Prostate gland (tissue), 2 donors: ENCODE data around the gene ALK. TPM values are rescaled to one million over a fixed set of nuclear protein-coding genes. Genes with fewer than 3 reads are reported as not detected.

ENCODE experiments used
- DNase-seq: peaks from one replicate; pipeline ENCODE4 v3.0.0-alpha.2; 2019; ENCODE audit warnings: low spot score
- H3K27ac ChIP-seq, 2 donors: fragments of 200-600 bp; sonication (generic); 2 replicates each; pipeline ENCODE4 v1.5.1; 2017 to 2019
- H3K27me3 ChIP-seq: fragments of 200-600 bp; sonication (generic); replicated peaks from 2 replicates; pipeline ENCODE4 v1.5.1; 2019; ENCODE audit not compliant: insufficient read depth
- H3K36me3 ChIP-seq, 2 donors: fragments of 200-600 bp; sonication (generic); 1 replicate in 1 of 2; 2 replicates in 1 of 2; pipeline versions ENCODE4 v1.5.1 to v1.8.1; 2017 to 2019
- H3K4me1 ChIP-seq: fragments of 200-600 bp; sonication (generic); replicated peaks from 2 replicates; pipeline ENCODE4 v1.5.1; 2019
- H3K4me3 ChIP-seq, 2 donors: fragments of 200-600 bp; sonication (generic); 2 replicates each; pipeline ENCODE4 v1.5.1; 2017 to 2019
- H3K9me3 ChIP-seq: fragments of 200-600 bp; sonication (generic); 2 replicates; pipeline ENCODE4 v1.5.1; 2017
- CTCF ChIP-seq, 4 experiments: fragments of 200-600 bp in 2 of 4; fragments of 450-650 bp in 2 of 4; sonication (generic) in 2 of 4; IDR thresholded peaks; 1 replicate in 3 of 4; 2 replicates in 1 of 4; pipeline ENCODE4 v1.5.1; 2016 to 2019; ENCODE audit warnings: antibody characterized with exemption in 4 of 4, mild to moderate bottlenecking in 2 of 4, moderate library complexity in 2 of 4
- POLR2A ChIP-seq: fragments of 450-650 bp; IDR thresholded peaks from one replicate; pipeline ENCODE4 v1.6.1; 2016; ENCODE audit warnings: antibody characterized with exemption, mild to moderate bottlenecking
- POLR2AphosphoS5 ChIP-seq: sonication (generic); formaldehyde crosslinking; IDR thresholded peaks from one replicate; pipeline ENCODE4 v1.6.1; 2017; ENCODE audit warnings: antibody characterized with exemption
- WGBS: methylation state at CpG from one replicate; pipeline ENCODE4 v1.1.5; 2018; 5-methylcytosine and 5-hydroxymethylcytosine counted together
- intact Hi-C: fragments of 100-400 bp; cut with DNase I; formaldehyde crosslinking; loops from one replicate; pipeline ENCODE4 v1.14.2; 2022
- total RNA-seq, 2 donors: library from RNA; depleted of rRNA; stranded (reverse); fragments of >200 nt; gene quantifications; one replicate each; pipeline ENCODE4 v1.1.0, GENCODE V29; 2016

ALK gene
- total RNA-seq, 2 donors from 2014 or later: 0.14 to 1.2 TPM

DNA sequence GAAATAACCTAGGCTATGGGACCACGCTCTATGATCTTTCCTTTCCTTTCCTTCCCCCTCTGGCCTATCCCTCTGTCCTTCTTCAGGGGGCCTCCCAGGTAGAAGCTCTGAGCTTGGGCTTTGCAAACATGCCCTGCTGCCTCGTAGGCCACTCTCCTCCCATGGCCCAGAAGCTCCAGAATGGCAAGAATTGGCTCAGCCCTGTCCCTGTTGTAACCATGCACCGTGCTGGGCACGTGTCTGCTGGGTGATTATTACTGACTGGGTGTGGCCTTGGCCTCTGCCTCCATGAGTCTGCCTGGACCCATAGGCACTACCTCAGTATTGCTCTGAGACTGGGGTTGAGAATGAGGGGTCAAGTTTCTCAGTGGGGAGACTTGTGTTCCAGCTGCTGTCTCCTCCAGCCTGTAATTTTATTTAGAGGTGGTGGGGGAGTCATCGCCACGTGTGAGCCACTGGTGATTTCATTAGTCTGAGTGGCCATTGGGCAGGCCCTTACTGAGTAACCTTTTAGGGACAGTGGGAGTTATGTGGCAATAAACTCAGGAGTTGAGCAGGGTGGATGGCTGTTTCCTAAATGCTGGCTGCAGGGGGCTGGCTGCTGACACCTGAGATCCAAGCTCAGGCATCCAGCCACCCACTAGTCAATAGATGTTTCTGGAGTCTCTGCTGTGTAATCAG, 648.2 kb downstream of the ALK start:
- H3K9me3 ChIP-seq: no peaks in the 10 kb centered on the region
- H3K36me3 ChIP-seq: no peaks in the 10 kb centered on the region
- no peaks in the 10 kb centered on the region for H3K4me1 ChIP-seq
- no peaks in the 10 kb centered on the region for H3K27me3 ChIP-seq
- TF ChIP-seq POLR2A: no peak
- TF ChIP-seq POLR2AphosphoS5: no peak
- TF ChIP-seq CTCF (IDR thresholded peaks at IDR 0.05): no peak
- no peak overlapping the region for H3K4me3 ChIP-seq
- WGBS: 88% methylated on average over 6 of the region's 6 CpGs
- H3K27ac ChIP-seq: no peak overlapping the region
- DNase-seq: no peak
- intact Hi-C loops: no loop called here

DNA sequence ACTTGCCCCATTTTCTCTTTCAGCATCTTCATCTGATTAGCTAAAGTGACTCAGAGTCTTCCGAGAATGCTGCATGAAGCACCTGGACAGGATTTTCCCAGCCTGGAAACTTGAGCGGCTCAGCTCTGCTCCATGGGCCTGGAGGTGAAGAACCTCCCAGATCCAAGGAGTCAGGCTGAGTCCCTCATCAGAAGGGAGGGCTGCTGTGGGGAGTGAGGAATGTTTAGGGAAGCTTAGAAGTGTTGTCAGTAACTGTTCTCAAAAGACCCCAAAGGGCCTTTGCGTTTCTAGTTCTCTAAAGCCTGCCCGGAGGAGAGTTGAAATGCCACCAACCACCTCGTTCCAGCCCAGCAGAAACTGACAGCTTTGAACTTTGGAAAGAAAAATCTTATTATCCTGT, 649.1 kb downstream of the ALK start:
- no peak for TF ChIP-seq POLR2A
- no peak for TF ChIP-seq POLR2AphosphoS5
- TF ChIP-seq CTCF (IDR thresholded peaks at IDR 0.05): no peak
- intact Hi-C loops: no loop called here
- Histone ChIP-seq H3K9me3 (no peaks in the 10 kb centered on the region), H3K36me3 (no peaks in the 10 kb centered on the region), H3K27ac (no peak overlapping the region), H3K27me3 (no peaks in the 10 kb centered on the region), H3K4me1 (no peaks in the 10 kb centered on the region), H3K4me3 (no peak overlapping the region)
- DNase-seq: no peak
- 45% methylated on average over 5 of the region's 5 CpGs for WGBS

GRCh38 chr2:29270701-29271121, 650.7 kb downstream of the ALK start:
- no peak for DNase-seq
- intact Hi-C loops: no loop called here
- 85% methylated on average over 5 of the region's 5 CpGs for WGBS
- Histone ChIP-seq H3K36me3 (no peaks in the 10 kb centered on the region), H3K27me3 (no peaks in the 10 kb centered on the region), H3K4me3 (no peak overlapping the region), H3K9me3 (no peaks in the 10 kb centered on the region), H3K27ac (no peak overlapping the region), H3K4me1 (no peaks in the 10 kb centered on the region)
- TF ChIP-seq POLR2A (no peak), POLR2AphosphoS5 (no peak), CTCF (IDR thresholded peaks at IDR 0.05) (no peak)

- WGBS: 53% methylated on average over 5 of the region's 5 CpGs
- Histone ChIP-seq H3K4me1 (no peaks in the 10 kb centered on the region), H3K27ac (no peak overlapping the region), H3K9me3 (no peaks in the 10 kb centered on the region), H3K36me3 (no peaks in the 10 kb centered on the region), H3K27me3 (no peaks in the 10 kb centered on the region), H3K4me3 (no peak overlapping the region)
- TF ChIP-seq POLR2A (no peak), CTCF (IDR thresholded peaks at IDR 0.05) (no peak), POLR2AphosphoS5 (no peak)
- DNase-seq: no peak
- intact Hi-C loops: no loop called here
Measured at GRCh38 chr2:29269765-29270109, 651.6 kb downstream of the ALK start.

GRCh38 chr2:29269095-29269764, 652.2 kb downstream of the ALK start:
- intact Hi-C loops: no loop called here
- DNase-seq: no peak
- 83% methylated on average over 11 of the region's 11 CpGs for WGBS
- TF ChIP-seq POLR2AphosphoS5 (no peak), POLR2A (no peak), CTCF (IDR thresholded peaks at IDR 0.05) (no peak)
- Histone ChIP-seq H3K27ac (no peak overlapping the region), H3K36me3 (no peaks in the 10 kb centered on the region), H3K4me1 (no peaks in the 10 kb centered on the region), H3K9me3 (no peaks in the 10 kb centered on the region), H3K4me3 (no peak overlapping the region), H3K27me3 (no peaks in the 10 kb centered on the region)
